Measurements from ENCODE around the gene GABRR2.

DNA sequence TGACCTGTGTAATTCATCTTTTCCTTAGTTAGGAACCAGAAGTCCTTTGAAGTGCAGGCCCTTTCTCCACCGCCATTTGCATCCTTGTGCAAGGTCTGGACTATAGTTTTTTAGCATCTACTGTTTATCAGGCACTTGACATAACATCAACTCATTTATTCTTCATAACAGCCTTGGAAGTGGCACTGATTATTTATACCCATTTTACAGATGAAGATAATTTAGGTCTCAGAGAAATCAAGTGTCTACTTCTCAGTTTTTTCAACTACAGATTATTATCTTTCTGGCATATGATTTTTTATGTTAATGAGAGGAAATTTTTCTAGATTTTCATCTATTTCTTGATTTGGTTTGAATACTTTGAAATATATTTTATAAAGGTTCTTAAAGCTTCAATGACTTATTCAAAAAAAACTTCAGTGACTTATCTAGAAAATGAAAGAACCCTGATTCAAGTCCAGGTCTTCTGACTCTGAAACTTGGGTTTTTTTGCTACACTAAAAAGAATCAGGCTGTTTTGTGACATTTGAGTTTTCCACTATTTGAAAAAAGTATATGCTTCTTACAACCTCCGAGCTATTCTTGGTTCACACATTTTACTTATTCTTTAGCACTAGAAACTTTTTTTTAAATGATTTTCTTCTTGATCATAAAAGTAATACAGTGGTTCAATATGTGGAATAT is 40.6 kb upstream of the GABRR2 start:
- TF ChIP-seq, protein P1, sequence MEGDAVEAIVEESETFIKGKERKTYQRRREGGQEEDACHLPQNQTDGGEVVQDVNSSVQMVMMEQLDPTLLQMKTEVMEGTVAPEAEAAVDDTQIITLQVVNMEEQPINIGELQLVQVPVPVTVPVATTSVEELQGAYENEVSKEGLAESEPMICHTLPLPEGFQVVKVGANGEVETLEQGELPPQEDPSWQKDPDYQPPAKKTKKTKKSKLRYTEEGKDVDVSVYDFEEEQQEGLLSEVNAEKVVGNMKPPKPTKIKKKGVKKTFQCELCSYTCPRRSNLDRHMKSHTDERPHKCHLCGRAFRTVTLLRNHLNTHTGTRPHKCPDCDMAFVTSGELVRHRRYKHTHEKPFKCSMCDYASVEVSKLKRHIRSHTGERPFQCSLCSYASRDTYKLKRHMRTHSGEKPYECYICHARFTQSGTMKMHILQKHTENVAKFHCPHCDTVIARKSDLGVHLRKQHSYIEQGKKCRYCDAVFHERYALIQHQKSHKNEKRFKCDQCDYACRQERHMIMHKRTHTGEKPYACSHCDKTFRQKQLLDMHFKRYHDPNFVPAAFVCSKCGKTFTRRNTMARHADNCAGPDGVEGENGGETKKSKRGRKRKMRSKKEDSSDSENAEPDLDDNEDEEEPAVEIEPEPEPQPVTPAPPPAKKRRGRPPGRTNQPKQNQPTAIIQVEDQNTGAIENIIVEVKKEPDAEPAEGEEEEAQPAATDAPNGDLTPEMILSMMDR (IDR thresholded peaks at IDR 0.05 in 2 of 3, conservative IDR thresholded peaks at IDR 0.05 in 1 of 3; ENCODE audit: control insufficient read depth in 2 of 3, extremely low read depth in 1 of 3, insufficient read depth in 1 of 3, low read depth in 3 of 3, low read length in 3 of 3): no peak
- TF ChIP-seq POLR2AphosphoS5 (IDR thresholded peaks at IDR 0.05; ENCODE audit: low read length): no peak
